NCI-H146 (cell line): Measurements from ENCODE around the gene NAA25.
A peak's percentile ranks its signal among the peaks of the same experiment; 100 is the strongest.
"Not testable (repeated sequence)": the region's sequence is repeated elsewhere in the genome, so short reads cannot be mapped to it uniquely, and the experiment has no call there.

Source experiments
- DNase-seq: peaks from one replicate; lab custom pipeline; 2025; lab: John Stamatoyannopoulos, UW

The NAA25 gene

DNA sequence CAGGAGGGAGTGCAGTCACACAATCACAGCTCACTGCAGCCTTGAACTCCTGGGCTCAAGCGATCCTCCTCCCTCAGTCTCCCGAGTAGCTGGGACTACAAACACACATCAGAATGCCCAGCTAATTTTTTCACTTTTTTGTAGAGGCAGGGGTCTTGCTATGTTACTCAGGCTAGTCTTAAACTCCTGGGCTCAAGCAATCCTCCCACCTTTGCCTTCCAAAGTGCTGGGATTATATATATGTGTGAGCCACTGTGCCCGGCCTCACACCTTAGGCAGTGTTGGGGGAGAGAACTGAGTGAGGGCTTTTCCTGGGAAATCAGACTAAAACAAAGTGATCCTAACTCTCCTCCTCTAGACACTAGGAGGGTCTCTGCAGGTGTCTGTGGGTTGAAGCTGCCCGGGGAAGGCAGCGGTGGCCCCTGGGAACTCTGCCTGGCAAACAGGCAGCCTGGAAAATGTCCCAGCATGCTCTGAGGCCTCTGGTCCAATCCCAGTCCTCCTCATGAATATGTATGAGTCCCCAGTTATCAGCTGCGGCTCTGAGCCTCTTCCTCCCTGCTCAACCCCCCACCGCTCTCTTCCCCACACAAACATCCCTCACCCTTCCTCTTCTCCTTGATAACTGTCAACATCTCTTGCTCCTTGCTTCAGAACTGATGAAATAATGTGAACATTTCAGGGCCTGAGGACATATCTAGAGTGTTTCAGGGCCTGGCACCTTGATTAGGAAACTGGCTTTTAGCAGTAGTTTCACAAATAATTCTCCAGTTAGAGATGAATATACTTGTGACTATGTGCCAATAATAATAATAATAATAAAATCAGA lies 7.9 kb upstream of the NAA25 start:
- DNase-seq, result peak; percentile 91

DNA sequence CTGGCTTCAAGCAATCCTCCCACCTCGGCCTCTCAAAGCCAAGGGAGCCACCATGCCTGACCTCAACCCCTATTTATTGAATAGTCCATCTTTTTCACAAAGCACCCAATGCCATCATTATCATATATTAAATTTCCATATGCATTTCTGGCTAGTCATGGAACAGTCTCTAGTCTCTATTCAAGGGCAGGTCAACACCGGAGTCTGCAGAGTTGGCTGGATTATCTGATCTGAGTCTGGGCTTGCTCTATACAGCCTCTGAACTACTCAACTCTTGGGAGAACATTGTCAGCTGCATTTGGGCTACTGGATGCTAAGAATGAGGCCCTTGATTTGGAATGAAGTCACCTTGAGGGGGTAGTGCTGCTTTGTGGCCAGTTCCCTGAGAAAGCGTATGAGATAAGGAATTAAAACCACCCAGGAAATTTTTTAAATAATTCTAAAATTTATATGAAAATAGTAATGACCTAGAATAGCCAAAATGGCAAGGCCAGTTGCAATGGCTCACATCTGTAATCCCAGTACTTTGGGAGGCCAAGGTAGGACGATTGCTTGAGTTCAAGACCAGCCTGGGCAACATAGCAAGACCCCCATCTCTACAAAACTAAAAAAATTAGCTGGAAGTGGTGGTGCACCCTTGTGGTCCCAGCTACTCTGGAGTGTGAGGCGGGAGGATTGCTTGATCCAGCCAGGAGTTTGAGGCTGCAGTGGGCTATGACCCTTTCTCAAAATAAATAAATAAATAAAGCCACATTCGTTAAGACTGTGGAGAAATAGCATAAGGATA lies 6.9 kb upstream of the NAA25 start:
- no peak for DNase-seq

DNA sequence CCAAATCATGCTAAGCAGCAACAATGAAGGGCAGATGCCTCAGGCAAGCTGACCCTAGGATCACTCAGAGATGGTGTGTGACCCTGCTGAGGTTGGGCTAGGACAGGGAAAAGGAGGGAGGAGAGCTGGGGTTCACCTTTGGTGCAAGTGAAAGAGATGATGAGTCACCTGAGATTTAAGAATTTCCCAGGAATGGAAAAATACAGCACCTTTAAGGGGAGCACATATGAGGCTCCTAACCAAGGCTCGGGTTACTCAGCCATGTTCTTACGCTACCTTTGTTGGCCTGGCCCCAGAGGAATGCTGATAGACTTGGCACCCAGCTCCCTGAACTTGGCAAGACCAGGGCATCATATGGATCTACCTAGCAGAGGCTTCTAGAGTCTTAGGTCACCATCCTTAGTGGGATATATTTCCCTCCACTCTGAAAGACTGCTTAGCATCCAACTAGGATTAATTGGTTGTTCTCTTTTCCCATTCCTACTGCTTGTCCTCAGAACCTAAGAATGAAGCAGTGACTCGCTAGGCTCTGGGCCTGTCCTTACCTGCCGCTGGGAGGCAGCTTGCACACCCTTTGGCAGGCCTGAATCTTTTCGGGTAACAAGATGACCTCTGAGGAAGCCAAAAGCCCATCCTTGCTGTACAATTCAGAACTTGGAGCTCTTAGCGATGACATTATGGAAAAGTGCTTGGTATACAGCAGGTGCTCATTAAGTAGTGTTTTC lies 4.0 kb upstream of the NAA25 start:
- no peak for DNase-seq

DNA sequence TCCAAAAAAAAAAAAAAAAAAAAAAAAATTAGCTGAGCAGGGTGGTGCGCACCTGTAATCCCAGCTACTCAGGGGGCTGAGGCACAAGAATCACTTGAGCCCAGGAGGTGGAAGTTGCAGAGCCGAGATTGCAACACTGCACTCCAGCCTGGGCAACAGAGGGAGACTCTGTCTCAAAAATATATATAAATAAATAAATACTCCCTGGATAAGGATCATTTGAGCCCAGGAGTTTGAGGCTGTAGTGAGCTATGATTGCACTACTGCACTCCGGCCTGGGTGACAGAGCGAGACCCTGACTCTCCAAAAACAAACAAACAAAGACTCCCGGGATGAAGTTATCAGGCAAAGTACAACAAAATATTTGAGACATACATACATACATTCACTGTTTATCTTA lies 3.3 kb upstream of the NAA25 start:
- DNase-seq, result no peak

DNA sequence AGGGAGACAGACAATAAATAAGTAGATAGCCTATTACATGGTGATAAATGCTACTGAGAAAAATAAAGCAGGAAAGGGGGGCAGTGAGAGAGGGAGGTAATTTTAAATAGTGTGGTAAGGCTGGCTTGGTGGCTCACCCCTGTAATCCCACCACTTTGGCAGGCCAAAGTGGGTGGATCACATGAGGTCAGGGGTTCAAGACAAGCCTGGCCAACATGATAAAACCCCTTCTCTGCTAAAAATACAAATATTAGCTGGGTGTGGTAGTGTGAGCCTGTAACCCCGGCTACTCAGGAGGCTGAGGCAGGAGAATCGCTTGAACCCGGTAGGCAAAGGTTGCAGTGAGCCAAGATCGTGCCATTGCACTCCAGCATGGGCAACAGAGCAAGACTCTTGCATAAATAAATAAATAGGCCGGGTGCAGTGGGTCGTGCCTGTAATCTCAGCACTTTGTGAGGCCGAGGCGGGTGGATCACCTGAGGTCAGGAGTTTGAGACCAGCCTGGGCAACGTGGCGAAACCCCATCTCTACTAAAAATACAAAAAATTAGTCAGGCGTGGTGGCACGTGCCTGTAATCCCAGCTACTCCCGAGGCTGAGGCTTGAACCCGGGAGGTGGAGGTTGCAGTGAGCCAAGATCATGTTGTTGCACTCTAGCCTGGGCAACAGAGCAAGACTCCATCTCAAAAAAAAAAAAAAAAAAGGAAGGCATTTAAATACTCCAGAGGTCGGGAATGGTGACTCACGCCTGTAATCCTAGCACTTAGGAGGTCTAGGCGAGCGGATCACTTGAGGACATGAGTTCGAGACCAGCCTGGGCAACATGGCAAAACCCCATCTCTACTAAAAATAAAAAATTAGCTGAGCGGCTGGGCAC lies 2.4 kb upstream of the NAA25 start:
- DNase-seq, result not testable (repeated sequence)

DNA sequence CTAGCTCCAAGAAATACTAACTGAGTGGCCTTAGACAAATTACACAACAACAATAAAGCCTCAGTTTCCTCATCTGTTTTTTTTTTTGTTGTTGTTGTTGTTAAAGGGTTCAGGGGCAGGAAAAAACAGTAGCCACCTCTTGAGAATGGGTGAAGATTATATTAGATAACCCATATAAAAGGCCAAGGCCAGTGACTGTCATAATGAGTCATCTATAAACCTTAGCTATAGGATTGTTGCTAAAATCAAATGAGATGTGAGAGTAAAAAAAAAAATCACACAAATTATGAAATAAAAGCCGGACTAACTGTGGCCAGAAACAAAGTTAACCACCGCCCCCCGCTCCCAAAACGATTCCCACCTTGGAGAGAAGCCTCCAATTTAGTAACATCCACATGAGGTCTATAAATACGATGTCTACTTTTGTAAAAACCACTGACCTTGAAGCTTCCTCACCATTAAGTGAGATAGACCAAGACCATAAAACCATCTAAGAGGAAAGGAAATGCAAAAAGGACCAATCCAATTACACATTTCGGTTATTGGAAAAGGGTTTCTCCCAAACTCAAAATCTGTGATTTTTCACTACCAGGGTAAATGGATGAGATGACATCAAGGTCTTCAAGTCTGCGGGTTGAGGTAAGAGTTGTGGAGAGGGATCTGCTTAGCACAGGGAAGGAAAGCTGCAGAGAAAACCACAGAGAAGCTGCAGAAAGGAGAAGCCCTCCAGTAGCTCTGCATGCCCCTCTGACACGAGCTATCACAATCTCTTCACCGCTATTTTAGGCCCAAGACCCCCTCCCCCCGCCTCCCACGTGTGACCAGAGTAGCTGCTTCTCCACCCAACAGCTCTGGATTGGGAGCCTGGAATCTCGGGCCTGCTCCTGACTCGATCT lies 1.0 kb downstream of the NAA25 start:
- DNase-seq, result peak; percentile 29

DNA sequence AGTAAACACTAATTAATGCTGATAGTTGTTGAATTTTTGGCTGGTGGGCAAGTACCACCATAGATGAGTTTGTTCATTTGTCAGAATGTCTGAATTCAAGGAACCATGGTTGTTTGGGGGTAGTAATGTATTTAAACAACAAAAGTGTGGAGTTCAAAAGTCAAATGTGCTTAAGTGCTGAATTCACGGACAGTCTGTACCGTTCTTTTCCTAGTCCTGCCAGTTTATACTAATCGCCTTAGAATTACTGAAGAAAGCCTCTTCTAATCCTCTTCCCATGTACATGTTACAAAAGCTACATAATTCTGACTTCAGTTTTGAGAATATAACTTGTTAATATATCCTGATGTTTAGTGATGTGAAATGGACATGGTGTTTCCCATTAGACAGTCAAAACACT lies 2.7 kb downstream of the NAA25 start:
- no peak for DNase-seq

DNA sequence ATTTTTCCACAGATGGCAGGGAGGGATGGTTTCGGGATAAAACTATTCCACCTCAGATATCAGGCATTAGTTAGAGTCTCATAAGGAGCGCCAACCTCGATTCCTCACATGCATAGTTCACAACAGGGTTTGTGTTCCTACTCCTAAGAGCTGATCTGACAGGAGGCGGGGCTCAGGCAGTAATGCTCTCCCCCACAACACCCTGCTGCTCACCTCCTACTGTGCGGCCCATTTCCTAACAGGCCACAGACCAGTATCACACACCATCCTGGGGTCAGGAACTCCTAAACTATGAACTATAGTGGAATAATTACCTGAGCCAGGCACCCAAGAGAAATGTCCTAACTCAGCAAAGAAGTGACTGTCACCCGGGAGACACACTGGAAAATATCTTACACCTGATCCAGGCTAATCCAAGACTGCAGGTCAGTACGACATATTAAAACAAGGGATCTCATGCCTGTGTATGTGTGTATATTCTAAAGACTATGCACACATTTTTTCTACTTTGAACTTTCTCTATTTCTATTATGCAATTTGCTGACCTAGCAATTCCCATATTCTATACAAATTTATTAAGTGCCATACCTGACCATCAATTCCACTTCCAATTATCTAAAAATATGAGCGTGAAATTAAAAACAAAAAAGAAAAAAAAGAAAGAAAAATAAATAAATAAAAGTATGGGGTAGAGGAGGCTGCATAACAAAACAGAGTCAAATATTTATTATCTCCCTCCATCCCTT lies 4.7 kb downstream of the NAA25 start:
- no peak for DNase-seq

DNA sequence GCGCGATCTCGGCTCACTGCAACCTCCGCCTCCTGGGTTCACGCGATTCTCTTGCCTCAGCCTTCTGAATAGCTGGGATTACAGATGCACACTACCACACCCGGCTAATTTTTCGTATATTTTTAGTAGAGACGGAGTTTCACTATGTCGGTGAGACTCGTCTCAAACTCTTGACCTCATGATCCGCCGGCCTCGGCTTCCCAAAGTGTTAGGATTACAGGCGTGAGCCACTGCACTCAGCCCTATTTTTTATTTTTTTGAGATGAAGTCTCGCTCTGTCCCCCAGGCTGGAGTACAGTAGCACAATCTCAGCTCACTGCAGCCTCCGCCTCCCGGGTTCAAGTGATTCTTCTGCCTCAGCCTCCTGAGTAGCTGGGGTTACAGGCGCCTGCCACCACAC lies 5.8 kb downstream of the NAA25 start:
- not testable (repeated sequence) for DNase-seq

DNA sequence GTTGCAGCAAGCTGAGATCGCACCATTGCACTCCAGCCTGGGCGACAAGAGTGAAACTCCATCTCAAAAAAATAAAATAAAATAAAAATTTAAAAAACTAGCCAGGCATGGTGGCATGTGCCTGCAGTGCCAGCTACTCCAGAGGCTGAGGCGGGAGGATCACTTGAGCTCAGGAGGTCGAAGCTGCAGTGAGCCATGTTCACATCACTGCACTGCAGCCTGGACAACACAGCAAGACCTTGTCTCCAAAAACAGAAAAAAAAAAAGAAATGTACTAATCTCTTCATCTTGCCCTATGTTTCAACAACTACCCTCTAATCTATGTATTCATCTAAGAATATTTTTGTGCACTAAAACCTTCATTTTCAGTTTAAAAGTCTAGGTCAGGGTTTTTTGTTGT lies 6.5 kb downstream of the NAA25 start:
- no peak for DNase-seq

DNA sequence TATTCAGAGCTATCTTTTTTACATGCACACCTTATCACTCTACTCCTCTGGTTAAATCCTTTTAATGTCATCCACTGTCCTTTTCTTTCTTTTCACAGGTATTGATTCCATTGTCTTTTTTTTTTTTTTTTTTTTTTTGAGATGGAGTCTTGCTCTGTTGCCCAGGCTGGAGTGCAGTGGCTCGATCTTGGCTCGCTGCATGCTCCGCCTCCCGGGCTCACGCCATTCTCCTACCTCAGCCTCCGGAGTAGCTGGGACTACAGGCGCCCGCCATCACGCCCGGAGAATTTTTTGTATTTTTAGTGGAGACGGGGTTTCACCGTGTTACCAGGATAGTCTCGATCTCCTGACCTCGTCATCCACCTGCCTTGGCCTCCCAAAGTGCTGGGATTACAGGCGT lies 8.1 kb downstream of the NAA25 start:
- DNase-seq, result not testable (repeated sequence)

DNA sequence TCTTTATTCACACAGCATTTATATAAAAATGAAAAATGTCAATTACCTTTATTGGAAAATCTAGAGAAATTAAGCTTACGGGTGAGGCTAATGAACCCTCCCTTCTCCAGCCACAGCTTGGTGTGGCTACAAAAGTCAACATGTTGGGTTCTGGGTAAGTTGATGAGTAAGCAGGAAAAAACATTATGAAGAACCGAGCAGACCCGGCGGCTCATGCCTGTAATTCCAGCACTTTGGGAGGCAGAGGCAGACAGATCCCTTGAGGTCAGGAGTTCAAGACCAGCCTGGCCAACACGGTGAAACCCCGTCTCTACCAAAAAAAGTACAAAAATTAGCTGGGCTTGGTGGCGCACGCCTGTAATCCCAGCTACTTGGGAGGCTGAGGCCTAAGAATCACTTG lies 10.9 kb downstream of the NAA25 start:
- no peak for DNase-seq

DNA sequence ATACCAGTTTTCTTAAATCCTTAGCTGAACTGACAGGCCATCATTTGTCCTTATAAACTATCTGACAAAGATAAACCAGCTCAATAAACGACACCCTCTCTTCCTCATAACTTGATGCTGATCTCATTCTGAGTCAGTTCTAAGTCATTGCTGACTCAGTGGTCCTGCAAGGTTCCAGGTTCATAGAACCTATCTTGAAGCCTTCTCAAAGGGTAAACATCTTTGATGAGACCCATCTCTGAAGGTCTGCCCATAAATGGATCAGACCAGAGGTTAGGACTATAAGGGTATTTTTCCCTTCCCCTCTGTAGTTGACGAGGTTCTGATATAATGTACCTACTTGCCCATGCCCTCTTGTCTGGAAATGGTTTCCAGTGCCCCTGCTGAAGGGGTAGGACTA lies 11.9 kb downstream of the NAA25 start:
- no peak for DNase-seq

DNA sequence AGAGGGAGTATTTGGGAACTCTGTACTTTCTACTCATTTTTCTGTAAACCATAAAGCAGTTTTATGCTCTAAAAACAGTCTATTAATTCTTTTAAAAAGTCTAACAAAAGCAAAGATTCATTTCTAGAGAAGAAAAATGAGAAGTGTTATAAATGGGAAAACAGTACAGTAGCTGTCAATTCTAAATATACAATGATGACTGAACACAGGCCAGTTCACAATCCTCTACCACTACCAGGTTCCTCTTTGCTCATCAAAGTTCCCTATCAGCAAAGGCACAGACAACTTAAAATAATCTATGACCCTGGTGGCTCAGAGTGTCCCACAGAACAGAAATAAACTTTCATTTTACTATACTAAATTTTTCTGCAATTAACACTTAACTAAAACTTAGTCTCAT lies 12.5 kb downstream of the NAA25 start:
- DNase-seq, result no peak

DNA sequence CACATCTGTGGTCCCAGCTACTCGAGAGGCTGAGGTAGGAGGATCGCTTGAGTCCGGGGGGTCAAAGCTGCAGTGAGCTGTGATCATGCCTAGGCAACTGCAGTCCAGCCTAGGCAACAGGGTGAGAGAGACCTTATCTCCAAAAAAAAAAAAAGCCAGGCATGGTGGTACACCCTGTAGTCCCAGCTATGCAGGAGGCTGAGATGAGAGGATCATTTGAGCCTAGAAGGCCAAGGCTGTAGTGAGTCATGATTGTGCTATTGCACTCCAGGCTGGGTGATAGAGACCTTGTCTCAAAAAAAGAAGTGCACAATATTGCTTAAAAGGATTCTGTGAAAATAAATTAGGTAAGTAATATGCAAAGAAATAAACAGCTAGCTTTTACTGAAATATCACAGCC lies 17.0 kb downstream of the NAA25 start:
- no peak for DNase-seq

DNA sequence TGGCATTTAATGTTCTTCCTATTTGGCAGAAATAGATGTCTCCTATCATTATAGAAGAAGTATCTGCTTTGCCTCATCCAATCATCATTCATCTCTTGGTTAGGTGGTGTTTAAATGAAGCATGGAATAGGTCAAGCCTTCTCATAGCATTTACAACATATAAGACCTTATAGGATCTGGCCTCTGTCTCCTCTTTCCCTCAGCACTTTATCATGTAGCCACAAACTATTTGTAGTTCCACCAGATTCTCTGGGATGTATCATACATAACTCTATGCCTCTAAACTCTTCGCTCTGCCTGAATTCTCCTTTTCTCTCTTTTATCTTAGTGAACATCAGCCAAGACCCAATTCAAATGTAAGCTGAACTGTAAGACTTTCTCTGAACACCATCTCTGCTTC lies 20.7 kb downstream of the NAA25 start:
- DNase-seq, result no peak

DNA sequence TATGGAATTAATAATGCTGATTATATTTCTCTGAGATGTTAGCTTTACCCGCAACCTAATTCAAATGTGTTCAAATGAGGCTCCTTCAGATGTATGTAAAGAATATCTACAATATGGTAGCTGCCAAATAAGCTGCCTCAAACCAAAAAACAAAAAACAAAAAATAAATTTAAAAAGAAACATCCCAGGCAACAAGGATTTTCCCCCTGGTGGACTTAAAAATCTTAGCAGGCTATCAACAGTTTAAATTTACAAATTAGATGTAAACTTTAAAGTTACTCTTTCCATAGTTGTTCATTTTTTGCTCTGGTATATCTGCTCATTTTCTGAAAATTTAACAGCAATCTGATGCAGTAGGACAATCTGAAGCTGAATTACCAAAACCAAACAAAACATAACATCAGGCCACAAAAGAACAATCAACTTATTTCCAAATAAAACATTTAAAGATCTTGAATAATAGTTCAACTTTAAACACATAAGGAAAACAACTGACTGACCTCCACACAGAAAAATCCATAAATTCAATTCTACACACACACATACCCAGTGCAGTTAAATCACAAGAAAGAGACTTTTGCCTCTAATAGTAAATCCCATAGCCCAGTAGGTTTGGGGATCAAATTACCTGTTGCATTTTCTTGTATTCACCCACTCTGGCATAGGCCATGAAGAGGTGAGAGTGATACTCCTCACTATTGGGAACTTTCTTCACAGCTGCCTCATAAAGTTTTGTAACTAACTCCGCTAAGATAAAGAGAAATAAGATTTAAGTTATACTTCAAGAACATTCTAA lies 21.3 kb downstream of the NAA25 start:
- no peak for DNase-seq

DNA sequence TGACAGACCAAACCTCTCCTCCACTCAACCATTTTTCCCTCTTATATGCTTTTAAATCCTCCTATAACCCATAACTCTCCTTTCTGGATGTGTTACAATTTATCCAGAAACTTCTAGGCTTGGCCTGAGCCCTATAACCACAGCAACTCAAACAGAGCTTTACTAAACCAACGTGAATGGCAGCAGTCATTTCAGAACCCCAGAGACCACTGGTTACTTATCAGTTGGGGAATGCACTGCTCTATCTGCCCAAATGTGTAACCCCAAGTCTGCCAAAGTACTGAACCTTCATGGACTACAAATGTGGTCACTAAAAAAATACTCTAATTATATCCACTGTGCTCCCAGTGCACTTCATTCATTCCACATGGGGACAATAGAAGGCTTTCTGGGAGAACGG lies 42.0 kb downstream of the NAA25 start:
- DNase-seq, result no peak

DNA sequence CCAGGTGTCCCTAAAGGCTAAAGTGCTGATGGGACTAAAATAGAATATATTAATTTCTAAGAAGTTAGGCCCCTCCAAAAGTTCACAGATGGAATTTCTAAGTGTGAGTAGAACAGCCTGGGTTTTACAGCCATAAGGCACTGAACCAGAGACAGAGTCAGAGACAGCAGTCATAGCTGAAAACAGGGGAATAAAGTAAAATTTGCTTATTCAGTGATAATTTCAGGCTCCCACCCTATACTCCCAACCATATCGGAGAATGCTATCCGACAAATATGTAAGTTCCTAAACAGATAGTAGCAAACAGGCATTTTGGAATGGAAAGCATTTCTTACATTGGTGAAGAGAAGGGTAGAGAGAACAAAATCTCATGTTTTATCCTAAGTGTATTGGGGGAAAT lies 45.3 kb downstream of the NAA25 start:
- no peak for DNase-seq
